HepG2 (cell line): Measurements from ENCODE around the gene R3HCC1L. TPM values are rescaled to one million over a fixed set of nuclear protein-coding genes. Genes with fewer than 3 reads are reported as not detected.

ENCODE experiments used
- ATAC-seq: fragments of 200-7000 bp; cut with Tn5 transposase; 3 replicates; pipeline ENCODE4 v1.9.1; 2020; ENCODE audit warnings: mild to moderate bottlenecking, moderate library complexity
- BruUV-seq: library from RNA; stranded (reverse); fragments of 400-500 nt; replicated peaks from 2 replicates; lab custom pipeline; 2021; lab: Mats Ljungman, UMichigan
- CTCF ChIA-PET: fragments of 300-600 bp; formaldehyde crosslinking; extraction: SDS; loops from one replicate; lab custom pipeline; 2021; ENCODE audit warnings: low total read pairs, inconsistent platforms, low intra/inter-chr PET ratio; lab: Yijun Ruan, JAX
- POLR2A ChIA-PET: fragments of 350-600 bp; sonication (Branson Sonifier 250); formaldehyde crosslinking; loops from one replicate; lab custom pipeline; 2020; ENCODE audit warnings: antibody characterized with exemption, inconsistent platforms; lab: Yijun Ruan, JAX
- DNase-seq: peaks from one replicate; pipeline ENCODE4 v3.0.0-alpha.2; 2015; ENCODE audit warnings: low spot score
- FAIRE-seq: peaks from 3 replicates; lab custom pipeline; 2011; peaks lifted over from hg19 to GRCh38; lab: Jason Lieb, UNC
- H2AFZ ChIP-seq: one replicate; pipeline ENCODE4 v1.6.1; 2011; ENCODE audit warnings: low read length, inconsistent platforms
- H3K27ac ChIP-seq: fragments of 300-600 bp; 3 replicates; pipeline ENCODE4 v1.8.0; 2011; ENCODE audit warnings: mixed run types, mild to moderate bottlenecking, mixed read lengths, low read length, inconsistent platforms; ENCODE audit not compliant: insufficient read depth; ENCODE audit errors: extremely low read length
- H3K27me3 ChIP-seq, 2 experiments: fragments of 200-600 bp in 1 of 2; 2 replicates in 1 of 2; 3 replicates in 1 of 2; pipeline versions ENCODE4 v1.6.0 to v1.8.0; 2011; ENCODE audit warnings: low read length in 2 of 2, mild to moderate bottlenecking in 2 of 2, moderate library complexity in 2 of 2, inconsistent platforms in 1 of 2; ENCODE audit not compliant: insufficient read depth in 2 of 2, control insufficient read depth in 1 of 2
- H3K36me3 ChIP-seq, 2 experiments: fragments of 200-600 bp in 1 of 2; replicated peaks in 1 of 2; 2 replicates in 1 of 2; 3 replicates in 1 of 2; pipeline versions ENCODE4 v1.5.1 to v1.8.0; 2011; ENCODE audit warnings: low read length in 2 of 2, inconsistent platforms in 1 of 2; ENCODE audit not compliant: insufficient read depth in 2 of 2, control insufficient read depth in 1 of 2
- H3K4me1 ChIP-seq: 2 replicates; pipeline ENCODE4 v1.5.1; 2012; ENCODE audit warnings: low read length, inconsistent platforms; ENCODE audit not compliant: insufficient read depth
- H3K4me2 ChIP-seq: 2 replicates; pipeline ENCODE4 v1.6.0; 2011; ENCODE audit warnings: low read depth, low read length, inconsistent platforms
- H3K4me3 ChIP-seq, 3 experiments: fragments of 200-600 bp in 1 of 3; sonication (generic), shearing (Covaris generic) in 1 of 3; replicated peaks in 1 of 3; 2 replicates each; pipeline ENCODE4 v1.5.1; 2011 to 2016; ENCODE audit warnings: low read length in 3 of 3, inconsistent platforms in 2 of 3, low read depth in 2 of 3, mild to moderate bottlenecking in 2 of 3, control low read depth in 1 of 3, mixed read lengths in 1 of 3; ENCODE audit not compliant: insufficient read depth in 1 of 3
- H3K79me2 ChIP-seq: one replicate; pipeline ENCODE4 v1.6.1; 2011; ENCODE audit warnings: low read length, inconsistent platforms; ENCODE audit not compliant: insufficient read depth
- H3K9ac ChIP-seq: 2 replicates; pipeline ENCODE4 v1.6.0; 2011; ENCODE audit warnings: mild to moderate bottlenecking, low read depth, low read length, inconsistent platforms; ENCODE audit not compliant: insufficient read depth
- H3K9me3 ChIP-seq: 2 replicates; pipeline ENCODE4 v1.5.1; 2012; ENCODE audit warnings: mild to moderate bottlenecking, low read length
- H4K20me1 ChIP-seq: 2 replicates; pipeline ENCODE4 v1.6.0; 2011; ENCODE audit warnings: inconsistent platforms, mild to moderate bottlenecking, low read length, moderate library complexity; ENCODE audit not compliant: insufficient read depth
- FOXA1 ChIP-seq, 2 experiments: fragments of 450-650 bp in 1 of 2; sonication (generic) in 1 of 2; formaldehyde crosslinking in 1 of 2; IDR thresholded peaks; 2 replicates each; pipeline versions ENCODE4 v1.4.0 to v1.6.1; 2016 to 2020; ENCODE audit warnings: missing genetic modification reagents in 1 of 2
- NFAT5 ChIP-seq: sonication (generic); formaldehyde crosslinking; IDR thresholded peaks from 2 replicates; pipeline ENCODE4 v1.4.0; 2020; ENCODE audit warnings: missing genetic modification reagents
- NFKBIZ ChIP-seq: IDR thresholded peaks from 2 replicates; pipeline ENCODE4 v1.6.1; 2018; ENCODE audit warnings: missing genetic modification reagents, missing compliant biosample characterization
- SMARCC2 ChIP-seq: fragments of 450-650 bp; IDR thresholded peaks from 2 replicates; pipeline ENCODE4 v1.6.1; 2017; ENCODE audit warnings: antibody characterized with exemption, mild to moderate bottlenecking
- ZFP90 ChIP-seq: sonication (generic); formaldehyde crosslinking; IDR thresholded peaks from 2 replicates; pipeline ENCODE4 v1.8.0; 2022; ENCODE audit warnings: missing genetic modification reagents, mild to moderate bottlenecking, inconsistent platforms, borderline replicate concordance
- WGBS: methylation state at CpG from one replicate; pipeline ENCODE4 v1.1.6; 2017; ENCODE audit warnings: low lambda C conversion rate; 5-methylcytosine and 5-hydroxymethylcytosine counted together
- in situ Hi-C: cut with HindIII; loops from 2 replicates; pipeline ENCODE4 v1.10.0; 2017; ENCODE audit warnings: low pct_unique_long_range_greater_than_20kb; ENCODE audit not compliant: extremely low pct_ligation_motif_present
- intact Hi-C: fragments of 100-400 bp; cut with micrococcal nuclease; formaldehyde crosslinking; loops from one replicate; pipeline ENCODE4 v1.10.0; 2022; ENCODE audit not compliant: unreplicated experiment
- polyA plus RNA-seq, 8 experiments: library from polyadenylated mRNA; depleted of rRNA in 3 of 8; stranded (reverse) in 7 of 8; unstranded in 1 of 8; fragments of >200 nt; fragmentation: Illumina TruSeq in 4 of 8; extraction: Trizol in 4 of 8; gene quantifications; 2 replicates each; pipeline versions ENCODE4 v1.2.1 to v1.2.3, GENCODE V29; 2011 to 2016; ENCODE audit warnings: low read depth in 4 of 8, missing spikeins in 1 of 8, mixed read lengths in 1 of 8; ENCODE audit not compliant: insufficient read depth in 1 of 8
- total RNA-seq, 5 experiments: library from RNA; depleted of rRNA; stranded (reverse); fragments of >200 nt; fragmentation: Illumina TruSeq; extraction: Trizol; gene quantifications; 2 replicates each; pipeline ENCODE4 v1.2.3, GENCODE V29; 2016; ENCODE audit warnings: low read depth in 1 of 5

The R3HCC1L gene
- total and polyA plus RNA-seq, 2 of the 13 experiments (the other 11 are each of a cell fraction or from before 2014, with no cell fraction given) = 6.5 to 12.2 TPM

GRCh38 chr10:98270073-98270740 is 135.8 kb downstream of the R3HCC1L start (continued):
- TF ChIP-seq FOXA1 (IDR thresholded peaks at IDR 0.05) (peak; percentile 72), FOXA1 (CRISPR knock-in tag; IDR thresholded peaks at IDR 0.05) (peak; percentile 99)

- FAIRE-seq (no peak), DNase-seq (no peak), ATAC-seq (no peak)
- no peaks in the 10 kb centered on the region for H3K36me3 ChIP-seq
- intact Hi-C loops (no loop called here), in situ Hi-C loops (no loop called here)
- H2AFZ ChIP-seq = no peak overlapping the region
- ChIA-PET POLR2A (interaction anchor here (1.0 to 1.2 kb wide), 2 partner anchors 12 to 38 kb away, joined by 3 read pairs; no protein-coding TSS in a partner anchor), CTCF (no interaction called here)
- H4K20me1 ChIP-seq = no peaks in the 10 kb centered on the region
- no CpG with 5 or more reads among the region's 2 CpGs for WGBS
- H3K4me3 ChIP-seq = no peak overlapping the region
- no peak for TF ChIP-seq NFKBIZ (CRISPR knock-in tag)
- TF ChIP-seq SMARCC2 = no peak
- no peak for TF ChIP-seq NFAT5 (CRISPR knock-in tag)
- TF ChIP-seq ZFP90 (CRISPR knock-in tag) = 0 out of 2 replicates have a peak, but pooled peaks have one; percentile 13
- H3K79me2 ChIP-seq = no peaks in the 10 kb centered on the region
- H3K9me3 ChIP-seq = no peaks in the 10 kb centered on the region
- no peak overlapping the region for H3K27ac ChIP-seq
- H3K27me3 ChIP-seq = no peaks in the 10 kb centered on the region
- BruUV-seq = no TSS peak
- H3K4me2 ChIP-seq = peak overlapping the region; percentile 92
- no peak overlapping the region for H3K9ac ChIP-seq
- H3K4me1 ChIP-seq = peaks cover 84% of the 10 kb centered on the region
These were observed 136.3 kb downstream of the R3HCC1L start for GRCh38 chr10:98270786-98271185.
